ENCODE results near the gene KLK8.

GRCh38 chr19:51034704-51035103 is 33.3 kb upstream of the KLK8 start, which contains the start of gene KLK12:
- no peak for TF ChIP-seq CTCF (conservative IDR thresholded peaks at IDR 0.05)
- TF ChIP-seq EZH2 (IDR thresholded peaks at IDR 0.05; ENCODE audit: low read depth), result no peak
